A673 (cell line): ENCODE results near the gene YOD1. TPM values are rescaled to one million over a fixed set of nuclear protein-coding genes. Genes with fewer than 3 reads are reported as not detected.

Experiments
- BruUV-seq: library from RNA; stranded (reverse); fragments of 400-500 nt; replicated peaks from 2 replicates; lab custom pipeline; 2021; lab: Mats Ljungman, UMichigan
- CTCF ChIA-PET: fragments of 300-600 bp; sonication (Branson Sonifier 250); formaldehyde crosslinking; loops from one replicate; lab custom pipeline; 2022; ENCODE audit warnings: antibody characterized with exemption; lab: Charles Lee
- POLR2A ChIA-PET: fragments of 300-600 bp; sonication (Branson Sonifier 250); formaldehyde crosslinking; loops from one replicate; lab custom pipeline; 2022; ENCODE audit warnings: antibody characterized with exemption; ENCODE audit not compliant: low non-redundant PET; lab: Charles Lee
- DNase-seq: peaks from one replicate; pipeline ENCODE4 v3.0.0-alpha.2; 2015; ENCODE audit warnings: low spot score
- H3K27ac ChIP-seq: fragments of 200-600 bp; sonication (generic); 2 replicates; pipeline ENCODE4 v1.5.1; 2016; ENCODE audit warnings: mixed run types, low read depth, mild to moderate bottlenecking, mixed read lengths, antibody characterized with exemption, low read length; ENCODE audit not compliant: poor library complexity, severe bottlenecking
- H3K27me3 ChIP-seq: fragments of 200-600 bp; sonication (generic); replicated peaks from 2 replicates; pipeline ENCODE4 v1.6.1; 2017; ENCODE audit warnings: mixed run types, low read depth, mild to moderate bottlenecking, mixed read lengths, antibody characterized with exemption, low read length; ENCODE audit not compliant: insufficient read depth, poor library complexity
- H3K36me3 ChIP-seq: fragments of 200-600 bp; sonication (generic); 2 replicates; pipeline ENCODE4 v1.6.1; 2016; ENCODE audit warnings: mixed run types, mild to moderate bottlenecking, mixed read lengths, antibody characterized with exemption, low read length; ENCODE audit not compliant: insufficient read depth, poor library complexity, severe bottlenecking
- H3K4me1 ChIP-seq: fragments of 200-600 bp; sonication (generic); 2 replicates; pipeline ENCODE4 v1.6.1; 2017; ENCODE audit warnings: mixed run types, mild to moderate bottlenecking, mixed read lengths, antibody characterized with exemption, low read length; ENCODE audit not compliant: insufficient read depth, poor library complexity, severe bottlenecking
- H3K4me3 ChIP-seq: fragments of 200-600 bp; sonication (generic); 2 replicates; pipeline ENCODE4 v1.5.1; 2016; ENCODE audit warnings: low read depth, mixed run types, mild to moderate bottlenecking, mixed read lengths, low read length; ENCODE audit not compliant: poor library complexity, severe bottlenecking
- H3K9me3 ChIP-seq: fragments of 200-600 bp; sonication (generic); 2 replicates; pipeline ENCODE4 v1.6.1; 2016; ENCODE audit warnings: mixed run types, low read depth, mild to moderate bottlenecking, mixed read lengths, antibody characterized with exemption, low read length; ENCODE audit not compliant: poor library complexity, severe bottlenecking
- CTCF ChIP-seq: fragments of 300-800, 200-600 bp; sonication (generic); conservative IDR thresholded peaks from 2 replicates; pipeline ENCODE4 v1.5.1; 2017; ENCODE audit warnings: low read depth, mild to moderate bottlenecking, antibody characterized with exemption, low read length, moderate library complexity, mixed read lengths
- EZH2 ChIP-seq: fragments of 200-600 bp; sonication (generic); IDR thresholded peaks from 2 replicates; pipeline ENCODE4 v1.6.1; 2017; ENCODE audit warnings: borderline replicate concordance, low read depth, mild to moderate bottlenecking, mixed read lengths, antibody characterized with exemption, low read length; ENCODE audit not compliant: poor library complexity, severe bottlenecking
- intact Hi-C: fragments of 100-400 bp; cut with micrococcal nuclease; formaldehyde crosslinking; loops from one replicate; pipeline ENCODE4 v1.10.0; 2022; ENCODE audit not compliant: unreplicated experiment
- total RNA-seq: library from RNA; stranded (reverse); gene quantifications from 2 replicates; pipeline ENCODE4 v1.2.3, GENCODE V29; 2021

Gene YOD1
- total RNA-seq, 1 experiment from 2014 or later, result 12.6 TPM

GRCh38 chr1:207077012-207077411 lies 26.0 kb upstream of the YOD1 start:
- peaks cover 2% of the 10 kb centered on the region for H3K27me3 ChIP-seq
- no peaks in the 10 kb centered on the region for H3K9me3 ChIP-seq
- POLR2A ChIA-PET, result no interaction called here
- H3K27ac ChIP-seq, result no peak overlapping the region
- CTCF ChIA-PET, result no interaction called here
- intact Hi-C loops, result loop anchor here (5.0 kb wide), 3 partner anchors 160 to 350 kb away; no protein-coding TSS in a partner anchor
- DNase-seq, result no peak
- no TSS peak for BruUV-seq
- no peaks in the 10 kb centered on the region for H3K36me3 ChIP-seq
- H3K4me3 ChIP-seq, result no peak overlapping the region
- no peak for TF ChIP-seq CTCF
- TF ChIP-seq EZH2, result no peak
- no peaks in the 10 kb centered on the region for H3K4me1 ChIP-seq

GRCh38 chr1:207076181-207076955 lies 25.4 kb upstream of the YOD1 start:
- Histone ChIP-seq H3K27ac (no peak overlapping the region), H3K27me3 (peaks cover 2% of the 10 kb centered on the region), H3K4me1 (no peaks in the 10 kb centered on the region), H3K36me3 (no peaks in the 10 kb centered on the region), H3K4me3 (no peak overlapping the region), H3K9me3 (no peaks in the 10 kb centered on the region)
- no peak for DNase-seq
- TF ChIP-seq CTCF (no peak), EZH2 (no peak)
- intact Hi-C loops, result loop anchor here (5.0 kb wide), 3 partner anchors 159 to 349 kb away; no protein-coding TSS in a partner anchor
- no TSS peak for BruUV-seq
- ChIA-PET POLR2A (no interaction called here), CTCF (interaction anchor here (0.7 kb wide), 1 partner anchor 24 kb away, joined by 4 read pairs; no protein-coding TSS in a partner anchor)

- DNase-seq, result no peak
- TF ChIP-seq EZH2 (no peak), CTCF (no peak)
- ChIA-PET CTCF (no interaction called here), POLR2A (no interaction called here)
- Histone ChIP-seq H3K27me3 (no peaks in the 10 kb centered on the region), H3K9me3 (no peaks in the 10 kb centered on the region), H3K4me3 (no peak overlapping the region), H3K4me1 (no peaks in the 10 kb centered on the region), H3K36me3 (no peaks in the 10 kb centered on the region), H3K27ac (no peak overlapping the region)
- BruUV-seq, result no TSS peak
- intact Hi-C loops, result no loop called here
Measured at GRCh38 chr1:207073906-207074820, 23.2 kb upstream of the YOD1 start.
